CMK (cell line): Measurements from ENCODE around the gene GCN1.
"Not testable (repeated sequence)": the region's sequence is repeated elsewhere in the genome, so short reads cannot be mapped to it uniquely, and the experiment has no call there.

Experiments
- DNase-seq: peaks from one replicate; pipeline ENCODE4 v3.0.0-alpha.2; 2010; ENCODE audit warnings: low read depth

The GCN1 gene

DNA sequence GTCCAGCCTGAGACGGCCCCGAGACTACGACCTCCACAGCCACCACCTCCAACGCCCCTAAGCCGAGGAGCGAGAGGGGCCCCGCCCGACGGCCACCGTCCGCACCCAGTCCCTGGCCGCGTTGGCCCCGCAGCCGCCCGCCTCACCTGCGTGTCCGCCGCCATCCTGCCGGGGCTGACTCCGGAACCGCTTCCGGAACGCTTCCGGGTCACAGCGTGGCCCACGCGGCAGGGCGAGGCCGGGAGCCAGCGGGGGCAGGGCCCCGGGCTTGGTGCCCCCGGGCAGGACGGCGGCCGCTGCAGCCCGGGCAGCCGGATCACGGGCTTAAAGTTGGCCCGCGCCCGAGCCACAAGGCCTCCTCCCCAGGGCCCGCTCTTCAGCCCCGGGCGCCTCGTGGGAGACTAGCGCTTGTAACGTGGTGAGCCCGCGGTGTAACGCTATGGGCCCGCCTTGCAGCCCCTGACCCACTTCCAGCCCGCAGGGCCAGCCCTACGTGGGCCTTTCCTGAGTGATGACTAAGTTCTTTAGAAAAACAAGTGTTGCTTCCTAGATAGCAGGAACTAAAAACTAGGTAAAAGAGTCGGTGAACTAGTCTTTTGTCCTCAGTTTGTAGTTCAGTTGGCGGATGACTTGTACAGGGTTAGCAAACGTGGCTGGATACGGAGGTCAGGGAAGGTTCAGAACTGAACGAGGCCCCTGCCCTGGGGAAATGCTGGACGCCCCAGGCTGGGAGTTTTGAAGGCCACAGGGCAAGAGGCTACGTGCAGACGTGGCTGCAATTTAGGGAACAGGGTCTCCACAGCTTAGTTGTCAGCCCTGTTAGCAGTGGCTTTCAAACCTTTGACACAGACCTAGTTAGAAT is at the start of gene GCN1:
TSS of gene GCN1 (minus strand) at position 182 of the 862 bp plus-strand sequence. CDS start at position 164, 18 bp downstream.
- DNase-seq = peak; percentile 61

DNA sequence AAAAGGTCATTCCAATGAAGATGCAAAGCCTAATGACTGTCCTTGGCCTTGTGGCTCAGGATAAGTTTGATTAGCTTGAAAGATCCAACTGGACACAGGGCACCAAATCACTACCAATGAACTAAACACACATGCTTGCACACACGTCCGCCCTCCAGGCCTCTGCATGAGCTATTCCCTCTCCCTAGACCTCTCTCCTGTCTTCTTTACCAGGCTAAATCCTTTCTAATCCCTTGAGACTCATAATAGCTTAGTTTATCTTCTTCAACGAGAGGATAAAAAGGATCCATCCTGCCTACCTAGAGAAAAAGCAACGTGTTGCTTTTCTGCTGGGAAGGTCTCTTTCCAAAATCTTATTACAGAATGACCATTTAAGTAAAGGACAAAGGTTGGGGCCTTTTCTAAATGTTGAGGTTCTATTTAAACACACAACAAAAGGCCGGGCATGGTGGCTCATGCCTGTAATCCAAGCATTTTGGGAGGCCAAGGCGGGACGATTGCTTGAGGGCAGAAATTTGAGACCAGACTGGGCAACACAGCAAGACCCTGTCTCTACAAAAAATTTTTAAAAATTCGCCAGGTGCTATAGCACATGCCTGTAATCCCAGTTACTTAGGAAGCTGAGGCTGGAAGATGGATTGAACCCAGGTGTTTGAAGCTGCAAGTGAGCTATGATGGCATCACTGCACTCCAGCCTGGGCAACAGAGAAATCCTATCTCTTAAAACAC is 48.6 kb upstream of the GCN1 start:
- DNase-seq = no peak

- DNase-seq = peak; percentile 83
Measured at GRCh38 chr12:120242275-120242799, 47.8 kb upstream of the GCN1 start.

GRCh38 chr12:120241561-120242274 is 47.2 kb upstream of the GCN1 start:
- no peak for DNase-seq

- DNase-seq = no peak
Measured at GRCh38 chr12:120240495-120240833, 45.9 kb upstream of the GCN1 start.

DNA sequence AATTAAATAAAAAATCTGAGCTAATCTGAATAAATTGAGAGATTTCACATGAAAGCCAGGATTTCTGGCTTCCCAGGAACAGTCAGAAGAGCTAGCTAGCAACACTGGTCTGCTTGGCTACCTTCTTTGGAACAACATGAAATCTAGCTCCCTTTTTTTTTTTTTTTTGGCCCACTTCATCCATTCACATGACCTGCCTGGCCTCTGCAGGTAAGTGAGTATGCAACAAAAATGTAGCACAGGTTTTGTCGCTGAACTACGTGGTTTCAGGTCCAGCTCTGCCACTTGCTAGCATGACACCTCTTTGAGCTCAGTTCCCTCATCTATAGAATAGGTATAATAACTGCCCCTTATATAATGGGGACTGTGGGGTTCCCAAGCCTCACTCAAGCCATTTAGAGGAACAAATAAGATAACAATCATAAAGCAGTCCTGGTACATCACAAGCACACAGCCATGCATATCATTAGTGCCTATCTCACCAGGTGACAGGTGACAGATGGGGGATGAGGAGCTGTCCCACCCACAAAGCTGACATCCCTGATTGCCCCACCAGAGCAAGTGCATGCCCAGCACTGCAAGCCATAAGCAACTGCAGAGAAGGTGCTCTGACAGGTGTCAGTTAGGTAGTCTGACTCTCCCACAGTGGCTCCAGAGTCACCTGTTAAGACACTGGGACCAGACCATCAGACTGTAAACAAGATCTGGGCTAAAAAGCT is 45.4 kb upstream of the GCN1 start:
- no peak for DNase-seq

- no peak for DNase-seq
Measured at GRCh38 chr12:120238839-120239445, 44.4 kb upstream of the GCN1 start.

- DNase-seq = no peak
Measured at GRCh38 chr12:120238217-120238616, 43.7 kb upstream of the GCN1 start.

DNA sequence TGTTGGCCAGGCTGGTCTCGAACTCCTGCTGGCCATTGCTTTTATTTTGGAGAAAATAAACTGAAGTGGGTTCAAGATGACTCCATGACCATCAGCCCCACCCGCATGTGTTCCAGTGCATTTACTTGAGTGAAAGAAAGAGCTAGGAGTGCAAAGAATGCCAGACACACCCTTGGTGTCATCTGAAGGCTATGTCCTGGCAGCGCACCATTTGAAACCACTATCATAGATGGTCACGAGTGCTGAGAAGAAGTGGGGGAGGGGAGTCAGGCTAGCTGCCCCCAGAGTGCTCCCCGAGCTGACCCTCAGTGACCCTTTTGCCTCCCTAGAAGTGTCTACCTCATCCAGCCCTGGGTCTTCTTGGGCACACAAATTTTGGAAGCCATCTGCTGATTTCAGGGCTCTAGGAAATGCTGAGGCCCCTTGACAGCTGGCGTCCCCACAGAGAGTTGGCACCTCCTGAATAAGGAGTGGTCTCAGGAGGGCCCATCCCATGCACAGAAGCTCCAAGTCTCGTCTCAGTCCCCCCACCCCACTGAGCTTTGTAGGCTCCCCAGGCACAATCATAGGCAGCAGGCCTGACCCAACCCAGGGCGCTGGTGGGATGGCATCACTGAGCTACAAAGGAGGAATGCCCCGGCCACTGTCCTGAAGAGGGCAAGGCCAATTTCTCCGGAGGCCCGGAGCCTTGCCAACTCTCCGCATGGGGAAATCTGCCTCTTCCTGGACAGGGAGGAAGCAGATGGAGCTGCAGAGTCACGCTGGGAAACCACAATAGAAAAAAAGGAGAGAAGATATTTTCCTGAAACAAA is 43.1 kb upstream of the GCN1 start:
- no peak for DNase-seq

DNA sequence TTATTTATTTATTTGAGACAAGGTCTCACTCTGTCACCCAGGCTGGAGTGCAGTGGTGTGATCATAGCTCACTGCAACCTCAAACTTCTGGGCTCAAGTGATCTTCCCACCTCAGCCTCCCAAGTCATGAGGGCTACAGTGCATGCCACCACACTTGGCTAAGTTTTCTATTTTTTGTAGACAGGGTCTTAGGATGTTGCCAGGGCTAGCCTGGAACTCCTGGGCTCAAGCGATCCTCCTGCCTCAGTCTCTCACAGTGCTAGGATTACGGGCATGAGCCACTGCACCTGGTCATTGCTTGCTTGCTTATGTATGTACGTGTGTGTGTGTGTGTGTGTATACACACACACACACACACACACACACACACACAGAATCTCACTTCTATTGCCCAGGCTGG is 42.3 kb upstream of the GCN1 start:
- not testable (repeated sequence) for DNase-seq

DNA sequence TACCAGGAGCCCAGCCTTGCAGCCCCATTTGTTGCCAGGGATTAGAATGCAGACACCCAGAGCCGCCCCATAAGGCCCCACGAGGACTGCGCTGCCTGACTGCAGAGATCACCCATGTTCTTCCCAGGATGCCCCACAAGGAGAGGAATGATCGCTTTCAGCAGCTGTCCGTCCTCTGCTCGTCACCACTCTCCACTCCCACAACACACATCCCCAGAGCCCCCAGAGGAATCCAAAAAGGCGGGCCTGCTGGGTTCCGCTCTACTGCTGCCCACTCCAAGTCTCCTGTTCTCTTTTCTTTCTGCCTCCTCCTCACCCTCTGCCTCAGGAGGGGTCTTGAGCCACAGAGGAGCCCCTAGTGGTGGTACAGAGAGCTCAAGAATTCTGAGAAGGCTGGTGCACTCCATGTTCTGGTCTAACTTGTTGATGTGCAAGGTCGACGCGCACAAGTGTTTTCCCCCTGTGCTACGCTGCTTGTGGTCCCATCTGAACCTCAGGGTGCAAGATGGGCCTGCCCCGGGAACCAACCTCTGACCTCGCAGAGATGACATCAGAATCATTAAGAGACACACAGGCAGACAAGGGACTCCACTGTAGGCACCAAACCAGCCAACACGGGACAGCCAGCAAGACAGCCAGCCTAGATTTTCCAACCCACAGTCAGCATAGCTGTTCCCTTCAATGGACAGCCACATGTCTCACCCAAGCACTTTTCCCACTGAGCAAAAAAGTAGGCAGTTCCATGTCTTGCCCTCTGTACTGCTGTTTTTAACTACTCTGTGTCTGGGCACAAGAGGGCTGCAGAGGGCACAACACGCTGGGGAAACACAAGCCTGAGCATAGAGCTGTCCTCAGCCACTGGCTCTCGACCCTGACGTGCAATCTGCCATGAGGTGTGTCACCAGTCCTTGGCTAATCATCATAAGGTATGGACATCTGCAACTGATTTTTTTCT is 41.1 kb upstream of the GCN1 start:
- DNase-seq = no peak

- no peak for DNase-seq
Measured at GRCh38 chr12:120234643-120235368, 40.3 kb upstream of the GCN1 start.

DNA sequence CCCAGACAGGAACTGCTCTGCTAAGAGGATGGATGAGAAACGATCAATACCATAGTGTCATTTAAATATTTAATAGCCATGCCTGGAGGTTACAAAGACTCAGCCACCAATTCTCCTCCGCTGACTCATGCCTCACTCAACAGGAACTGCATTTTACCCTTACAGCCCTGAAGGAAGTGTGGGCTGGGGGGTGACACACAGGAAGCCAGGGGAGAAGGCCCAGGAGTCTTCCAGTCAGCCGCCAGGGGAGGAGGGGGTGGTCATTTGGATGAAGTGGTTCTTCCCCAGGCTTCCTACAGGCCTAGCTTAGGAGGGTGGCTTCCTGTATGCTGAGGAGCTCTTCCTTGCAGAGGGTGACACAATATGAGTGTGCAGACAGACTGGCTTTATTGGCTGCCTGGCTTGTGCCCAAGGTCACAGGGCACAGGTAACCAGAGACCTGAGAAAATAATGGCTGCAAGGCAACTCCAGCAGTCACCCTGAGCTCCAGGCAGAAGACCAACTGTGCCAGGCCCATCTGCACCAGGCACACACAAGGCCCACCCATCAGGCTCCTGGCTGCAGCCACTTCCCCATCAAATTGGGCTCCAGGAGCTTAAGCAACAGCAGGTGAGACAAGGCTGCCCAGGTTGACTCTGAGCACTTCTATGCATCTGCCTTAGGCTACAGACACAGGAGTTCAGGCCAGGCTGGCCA is 36.9 kb upstream of the GCN1 start:
- peak; percentile 61 for DNase-seq

- no peak for DNase-seq
Measured at GRCh38 chr12:120230974-120231315, 36.4 kb upstream of the GCN1 start.

- DNase-seq = no peak
Measured at GRCh38 chr12:120230326-120230973, 35.9 kb upstream of the GCN1 start.

- no peak for DNase-seq
Measured at GRCh38 chr12:120229487-120230325, 35.2 kb upstream of the GCN1 start.

DNA sequence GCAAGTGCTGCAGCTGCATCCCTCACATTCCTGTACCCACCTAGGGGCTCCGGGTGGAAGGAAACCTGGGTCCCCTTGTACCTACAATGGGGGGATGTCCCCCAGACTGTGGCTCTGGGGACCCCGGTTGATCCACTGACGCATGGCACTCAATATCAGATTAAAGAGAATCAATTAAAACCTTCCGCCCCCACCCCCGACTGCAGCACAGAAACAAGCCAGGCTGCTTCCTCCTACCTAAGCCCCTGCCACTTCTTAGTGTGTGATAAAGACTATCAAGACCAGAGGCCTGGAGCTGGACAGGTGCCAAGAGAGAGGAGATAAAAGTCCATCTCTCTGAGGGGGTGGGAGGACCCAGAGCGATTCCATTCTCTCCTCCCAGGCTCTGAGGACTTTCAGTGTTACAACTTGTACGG is 34.6 kb upstream of the GCN1 start:
- DNase-seq = no peak
